Osteoblast (primary cell): ENCODE measurements around the gene ERBB3. TPM values are rescaled to one million over a fixed set of nuclear protein-coding genes. Genes with fewer than 3 reads are reported as not detected.

Experiments used
- DNase-seq: peaks from one replicate; pipeline ENCODE4 v3.0.0; 2011; ENCODE audit warnings: low spot score, mixed read lengths; ENCODE audit not compliant: insufficient read length; ENCODE audit errors: missing footprints
- H2AFZ ChIP-seq: 2 replicates; pipeline ENCODE4 v1.6.0; 2011; ENCODE audit warnings: mild to moderate bottlenecking, low read length
- H3K27ac ChIP-seq: 2 replicates; pipeline ENCODE4 v1.5.1; 2011; ENCODE audit warnings: mild to moderate bottlenecking, low read depth, low read length, moderate library complexity
- H3K27me3 ChIP-seq: 2 replicates; pipeline ENCODE4 v1.6.0; 2012; ENCODE audit warnings: mild to moderate bottlenecking, control low read depth, inconsistent platforms, low read length, moderate library complexity; ENCODE audit not compliant: insufficient read depth
- H3K36me3 ChIP-seq: 2 replicates; pipeline ENCODE4 v1.5.1; 2011; ENCODE audit warnings: mild to moderate bottlenecking, low read length, control low read depth, moderate library complexity; ENCODE audit not compliant: insufficient read depth
- H3K4me1 ChIP-seq: 2 replicates; pipeline ENCODE4 v1.5.1; 2011; ENCODE audit warnings: mild to moderate bottlenecking, low read length, control low read depth, moderate library complexity; ENCODE audit not compliant: insufficient read depth
- H3K4me2 ChIP-seq: 2 replicates; pipeline ENCODE4 v1.6.0; 2011; ENCODE audit warnings: mild to moderate bottlenecking, low read length; ENCODE audit not compliant: insufficient read depth
- H3K4me3 ChIP-seq: fragments of 200-600 bp; sonication (generic); 3 replicates; pipeline ENCODE4 v1.5.1; 2012; ENCODE audit warnings: mild to moderate bottlenecking, low read length, inconsistent platforms; ENCODE audit not compliant: insufficient read depth
- H3K79me2 ChIP-seq: 2 replicates; pipeline ENCODE4 v1.6.0; 2012; ENCODE audit warnings: mild to moderate bottlenecking, low read length, control low read depth, inconsistent platforms; ENCODE audit not compliant: insufficient read depth
- H3K9me3 ChIP-seq: 2 replicates; pipeline ENCODE4 v1.5.1; 2011; ENCODE audit warnings: low read depth, low read length, control low read depth
- H4K20me1 ChIP-seq: 2 replicates; pipeline ENCODE4 v1.6.0; 2012; ENCODE audit warnings: mild to moderate bottlenecking, low read length, control low read depth; ENCODE audit not compliant: insufficient read depth
- CTCF ChIP-seq: IDR thresholded peaks from 2 replicates; pipeline ENCODE4 v1.5.1; 2011; ENCODE audit warnings: mild to moderate bottlenecking, low read depth, low read length, moderate library complexity; ENCODE audit errors: extremely low read depth
- total RNA-seq: library from RNA; depleted of rRNA; stranded (reverse); fragments of >200 nt; gene quantifications from 2 replicates; pipeline ENCODE4 v1.2.3, GENCODE V29; 2012

Gene ERBB3
- total RNA-seq, 1 donor = 1.1 TPM

GRCh38 chr12:56081393-56082347, 1.7 kb downstream of the ERBB3 start:
- Histone ChIP-seq H3K27ac (no peak overlapping the region), H3K9me3 (no peaks in the 10 kb centered on the region), H4K20me1 (no peaks in the 10 kb centered on the region), H2AFZ (no peak overlapping the region), H3K36me3 (no peaks in the 10 kb centered on the region), H3K4me1 (peaks cover 9% of the 10 kb centered on the region), H3K79me2 (no peaks in the 10 kb centered on the region), H3K4me3 (no peak overlapping the region), H3K4me2 (no peak overlapping the region), H3K27me3 (peaks cover 25% of the 10 kb centered on the region)
- peak; percentile 56 for DNase-seq
- no peak for TF ChIP-seq CTCF

GRCh38 chr12:56082382-56082781, 2.4 kb downstream of the ERBB3 start:
- Histone ChIP-seq H3K4me1 (peaks cover 9% of the 10 kb centered on the region), H3K27ac (no peak overlapping the region), H3K9me3 (no peaks in the 10 kb centered on the region), H3K79me2 (no peaks in the 10 kb centered on the region), H2AFZ (no peak overlapping the region), H3K36me3 (no peaks in the 10 kb centered on the region), H3K4me2 (no peak overlapping the region), H4K20me1 (no peaks in the 10 kb centered on the region), H3K27me3 (peaks cover 25% of the 10 kb centered on the region), H3K4me3 (no peak overlapping the region)
- no peak for TF ChIP-seq CTCF
- no peak for DNase-seq

GRCh38 chr12:56082967-56083366, 3.0 kb downstream of the ERBB3 start:
- Histone ChIP-seq H3K79me2 (no peaks in the 10 kb centered on the region), H3K4me3 (no peak overlapping the region)

More at GRCh38 chr12:56082967-56083366, 3.0 kb downstream of the ERBB3 start:
- DNase-seq = peak; percentile 73
- no peaks in the 10 kb centered on the region for H3K9me3 ChIP-seq
- H4K20me1 ChIP-seq = no peaks in the 10 kb centered on the region
- H3K4me2 ChIP-seq = no peak overlapping the region
- no peak for TF ChIP-seq CTCF
- no peak overlapping the region for H2AFZ ChIP-seq
- no peak overlapping the region for H3K27ac ChIP-seq
- H3K36me3 ChIP-seq = no peaks in the 10 kb centered on the region
- peaks cover 25% of the 10 kb centered on the region for H3K27me3 ChIP-seq
- H3K4me1 ChIP-seq = peaks cover 9% of the 10 kb centered on the region
